HUES48 (cell line): Measurements from ENCODE around the gene RPL32.

Experiments used
- H3K27ac ChIP-seq: one replicate; pipeline ENCODE4 v1.7.0; 2013; ENCODE audit warnings: low read depth, low read length, inconsistent platforms
- H3K27me3 ChIP-seq: 2 replicates; pipeline ENCODE4 v1.6.1; 2013; ENCODE audit warnings: mild to moderate bottlenecking, low read length; ENCODE audit not compliant: control insufficient read depth, insufficient read depth
- H3K36me3 ChIP-seq: 2 replicates; pipeline ENCODE4 v1.6.1; 2013; ENCODE audit warnings: low read length; ENCODE audit not compliant: control insufficient read depth, insufficient read depth
- H3K4me1 ChIP-seq: 2 replicates; pipeline ENCODE4 v1.6.1; 2013; ENCODE audit warnings: mild to moderate bottlenecking, low read length; ENCODE audit not compliant: control insufficient read depth, insufficient read depth
- H3K4me3 ChIP-seq: 2 replicates; pipeline ENCODE4 v1.5.1; 2013; ENCODE audit warnings: mild to moderate bottlenecking, low read depth, low read length
- H3K9ac ChIP-seq: 2 replicates; pipeline ENCODE4 v1.6.1; 2013; ENCODE audit warnings: mild to moderate bottlenecking, low read depth, low read length, moderate library complexity
- H3K9me3 ChIP-seq: 2 replicates; pipeline ENCODE4 v1.6.1; 2013; ENCODE audit warnings: low read length; ENCODE audit not compliant: control insufficient read depth, insufficient read depth

The RPL32 gene

GRCh38 chr3:12807601-12808359 is 33.6 kb downstream of the RPL32 start:
- Histone ChIP-seq H3K9me3 (no peaks in the 10 kb centered on the region), H3K4me3 (no peak overlapping the region), H3K36me3 (peaks cover 23% of the 10 kb centered on the region), H3K4me1 (peaks cover 14% of the 10 kb centered on the region), H3K27ac (no peak overlapping the region), H3K27me3 (no peaks in the 10 kb centered on the region), H3K9ac (no peak overlapping the region)

- no peaks in the 10 kb centered on the region for H3K9me3 ChIP-seq
- no peak overlapping the region for H3K9ac ChIP-seq
- peaks cover 14% of the 10 kb centered on the region for H3K4me1 ChIP-seq
- no peaks in the 10 kb centered on the region for H3K27me3 ChIP-seq
- no peak overlapping the region for H3K4me3 ChIP-seq
- no peak overlapping the region for H3K27ac ChIP-seq
- H3K36me3 ChIP-seq = peaks cover 23% of the 10 kb centered on the region
These were observed 34.3 kb downstream of the RPL32 start for GRCh38 chr3:12807066-12807465.

- H3K9me3 ChIP-seq = no peaks in the 10 kb centered on the region
- H3K4me1 ChIP-seq = no peaks in the 10 kb centered on the region
- H3K4me3 ChIP-seq = no peak overlapping the region
- H3K27ac ChIP-seq = no peak overlapping the region
- H3K9ac ChIP-seq = no peak overlapping the region
- no peaks in the 10 kb centered on the region for H3K27me3 ChIP-seq
- H3K36me3 ChIP-seq = peaks cover 23% of the 10 kb centered on the region
These were observed 38.0 kb downstream of the RPL32 start for GRCh38 chr3:12803371-12803770.

- H3K4me3 ChIP-seq = no peak overlapping the region
- H3K27ac ChIP-seq = no peak overlapping the region
- no peak overlapping the region for H3K9ac ChIP-seq
- H3K9me3 ChIP-seq = no peaks in the 10 kb centered on the region
- peaks cover 5% of the 10 kb centered on the region; the same call in 1 of the 2 replicates for H3K36me3 ChIP-seq
- no peaks in the 10 kb centered on the region for H3K27me3 ChIP-seq
- H3K4me1 ChIP-seq = 0 out of 2 replicates have a peak, but pooled peaks cover 4% of the 10 kb centered on the region
These were observed 41.6 kb downstream of the RPL32 start for GRCh38 chr3:12799525-12800440.

GRCh38 chr3:12798559-12799179 is 42.7 kb downstream of the RPL32 start:
- no peak overlapping the region for H3K9ac ChIP-seq
- H3K27ac ChIP-seq = no peak overlapping the region
- no peaks in the 10 kb centered on the region for H3K27me3 ChIP-seq
- no peak overlapping the region for H3K4me3 ChIP-seq
- no peaks in the 10 kb centered on the region for H3K9me3 ChIP-seq
- no peaks in the 10 kb centered on the region for H3K36me3 ChIP-seq
- H3K4me1 ChIP-seq = 0 out of 2 replicates have a peak, but pooled peaks cover 4% of the 10 kb centered on the region

- H3K27ac ChIP-seq = no peak overlapping the region
- H3K9ac ChIP-seq = no peak overlapping the region
- 0 out of 2 replicates have a peak, but pooled peaks cover 4% of the 10 kb centered on the region for H3K4me1 ChIP-seq
- no peak overlapping the region for H3K4me3 ChIP-seq
- no peaks in the 10 kb centered on the region for H3K36me3 ChIP-seq
- H3K9me3 ChIP-seq = no peaks in the 10 kb centered on the region
- no peaks in the 10 kb centered on the region for H3K27me3 ChIP-seq
These were observed 43.3 kb downstream of the RPL32 start for GRCh38 chr3:12797892-12798558.

GRCh38 chr3:12797124-12797891 is 44.1 kb downstream of the RPL32 start:
- Histone ChIP-seq H3K9me3 (no peaks in the 10 kb centered on the region), H3K27me3 (no peaks in the 10 kb centered on the region), H3K9ac (no peak overlapping the region), H3K27ac (no peak overlapping the region), H3K36me3 (no peaks in the 10 kb centered on the region), H3K4me1 (0 out of 2 replicates have a peak, but pooled peaks cover 4% of the 10 kb centered on the region), H3K4me3 (peak overlapping the region; percentile 93)

- H3K9ac ChIP-seq = peak within 1 kb of the TSS; percentile 65
- no peaks in the 10 kb centered on the region for H3K36me3 ChIP-seq
- H3K27me3 ChIP-seq = no peaks in the 10 kb centered on the region
- H3K4me3 ChIP-seq = peak within 1 kb of the TSS; percentile 93
- no peak within 1 kb of the TSS for H3K27ac ChIP-seq
- no peaks in the 10 kb centered on the region for H3K9me3 ChIP-seq
- 0 out of 2 replicates have a peak, but pooled peaks cover 4% of the 10 kb centered on the region for H3K4me1 ChIP-seq
These were observed 44.9 kb downstream of the RPL32 start, which contains the start of gene CAND2 for GRCh38 chr3:12796171-12797123. Gene CAND2, plus strand, starts transcription at chr3:12796680. Its CDS starts 41 bp downstream, at chr3:12796721.

- Histone ChIP-seq H3K9ac (no peak overlapping the region), H3K27ac (no peak overlapping the region)
These were observed 47.7 kb downstream of the RPL32 start for GRCh38 chr3:12793701-12794100.

More at GRCh38 chr3:12793701-12794100, 47.7 kb downstream of the RPL32 start:
- Histone ChIP-seq H3K4me1 (0 out of 2 replicates have a peak, but pooled peaks cover 4% of the 10 kb centered on the region), H3K36me3 (no peaks in the 10 kb centered on the region), H3K4me3 (no peak overlapping the region), H3K9me3 (no peaks in the 10 kb centered on the region), H3K27me3 (no peaks in the 10 kb centered on the region)
